HUDEP-2 (cell line): Measurements from ENCODE around the gene TEX28.
"Not testable (repeated sequence)": the region's sequence is repeated elsewhere in the genome, so short reads cannot be mapped to it uniquely, and the experiment has no call there.

Experiments used
- DNase-seq, 76 experiments: peaks; one replicate each; lab custom pipeline; 2025; ENCODE audit not compliant: unreplicated experiment in 76 of 76; lab: John Stamatoyannopoulos, UW

Gene TEX28

DNA sequence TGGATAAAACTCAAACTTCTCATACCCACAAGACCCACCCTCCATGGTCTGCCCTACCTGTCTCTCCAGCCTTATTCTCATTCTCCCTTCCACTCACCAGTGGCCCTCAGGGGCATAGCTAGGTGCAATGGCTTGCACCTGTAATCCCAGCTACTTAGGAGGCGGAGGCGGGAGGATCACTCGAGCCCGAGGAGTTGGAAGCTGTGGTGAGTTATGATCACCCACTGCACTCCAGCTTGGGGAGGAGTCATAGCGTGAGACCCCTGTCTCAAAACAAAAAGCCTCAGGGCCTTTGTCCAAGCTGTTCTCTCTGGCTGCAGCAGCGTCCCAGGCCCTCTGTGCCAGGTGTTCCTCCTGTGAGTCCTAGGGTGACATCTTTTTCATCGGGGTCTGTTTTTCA, 17.2 kb upstream of the TEX28 start:
- DNase-seq, result no peak

DNA sequence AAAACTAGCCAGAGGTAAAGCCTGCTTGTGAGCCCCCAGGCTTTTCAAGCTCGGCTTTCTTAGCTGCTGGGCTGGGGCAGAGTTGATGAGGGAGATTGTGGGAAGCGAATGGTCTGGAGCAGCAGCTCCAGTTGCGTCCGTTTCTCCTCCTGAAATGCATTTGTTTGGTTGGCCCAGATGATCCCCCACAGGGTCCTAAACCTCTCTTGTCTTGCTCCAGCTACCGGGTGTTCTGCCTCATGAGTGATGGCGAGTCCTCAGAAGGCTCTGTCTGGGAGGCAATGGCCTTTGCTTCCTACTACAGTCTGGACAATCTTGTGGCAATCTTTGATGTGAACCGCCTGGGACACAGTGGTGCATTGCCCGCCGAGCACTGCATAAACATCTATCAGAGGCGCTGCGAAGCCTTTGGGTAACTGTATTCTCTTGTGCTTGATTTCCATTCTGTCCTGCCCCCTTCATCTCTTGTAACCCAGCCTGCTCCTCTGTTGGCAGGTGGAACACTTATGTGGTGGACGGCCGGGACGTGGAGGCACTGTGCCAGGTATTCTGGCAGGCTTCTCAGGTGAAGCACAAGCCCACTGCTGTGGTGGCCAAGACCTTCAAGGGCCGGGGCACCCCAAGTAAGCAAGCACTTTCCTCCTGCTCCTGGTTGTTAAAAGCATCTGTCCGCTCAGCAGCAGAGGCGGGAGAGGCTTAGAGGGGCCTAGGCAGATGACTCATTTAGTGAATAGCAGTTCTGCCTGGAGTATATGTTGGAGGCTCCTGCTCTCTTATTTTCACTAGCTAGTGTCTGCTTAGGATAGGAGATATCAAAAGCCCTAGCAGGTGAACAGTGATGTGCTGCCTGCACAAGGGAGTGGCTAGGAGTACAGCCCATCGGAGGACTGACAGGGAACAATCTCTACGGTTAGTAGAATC, 16.0 kb upstream of the TEX28 start:
- no peak for DNase-seq

GRCh38 chrX:154309041-154309775, 14.3 kb upstream of the TEX28 start:
- DNase-seq, result no peak

- peak in 49 of 76 experiments; percentile 1 to 60 (median 21) for DNase-seq
These were observed 13.4 kb upstream of the TEX28 start for GRCh38 chrX:154308108-154308946.

- DNase-seq, result no peak
These were observed 12.3 kb upstream of the TEX28 start for GRCh38 chrX:154307202-154307601.

- no peak for DNase-seq
These were observed 10.7 kb upstream of the TEX28 start for GRCh38 chrX:154305541-154306205.

DNA sequence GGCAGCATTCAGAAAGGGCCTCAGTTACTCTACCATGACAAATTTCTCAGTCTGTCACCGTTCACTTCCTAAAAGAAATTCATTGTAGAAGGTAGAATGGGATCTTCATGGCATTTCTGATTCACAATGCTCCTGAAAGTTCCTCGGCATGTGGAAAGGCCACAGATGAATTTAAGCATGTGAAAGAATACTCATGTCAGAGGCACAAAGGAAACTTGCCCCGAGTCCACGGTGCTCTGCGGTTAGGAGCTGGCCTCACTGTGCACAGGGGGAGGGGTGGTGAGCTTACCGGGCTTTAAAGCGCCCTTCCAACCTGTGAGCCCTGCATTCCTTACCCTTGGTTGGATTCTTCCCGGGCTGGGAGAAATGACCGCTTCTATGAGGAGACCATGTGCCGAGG, 9.9 kb upstream of the TEX28 start:
- DNase-seq, result no peak

- DNase-seq, result no peak
These were observed 8.6 kb upstream of the TEX28 start for GRCh38 chrX:154303476-154303875.

DNA sequence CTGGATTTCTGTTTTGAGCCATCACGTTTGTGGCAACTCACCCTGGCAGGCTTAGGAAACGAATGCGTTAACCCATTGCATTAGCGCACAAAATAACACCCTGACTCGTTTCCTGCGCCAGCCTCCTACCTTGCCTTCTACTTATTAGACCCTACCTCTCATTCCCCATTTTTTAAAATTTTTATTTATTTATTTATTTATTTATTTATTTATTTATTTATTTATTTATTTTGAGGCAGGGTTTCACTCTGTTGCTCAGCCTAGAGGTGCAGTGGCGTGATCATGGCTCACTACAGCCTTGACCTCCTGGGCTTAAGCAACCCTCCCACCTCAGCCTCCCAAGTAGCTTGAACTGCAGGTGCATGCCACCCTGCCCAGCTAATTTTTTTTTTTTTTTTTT, 8.1 kb upstream of the TEX28 start:
- not testable (repeated sequence) for DNase-seq

- no peak for DNase-seq
These were observed 5.9 kb upstream of the TEX28 start for GRCh38 chrX:154300816-154301215.

- no peak for DNase-seq
These were observed 3.4 kb upstream of the TEX28 start for GRCh38 chrX:154298312-154298711.

DNA sequence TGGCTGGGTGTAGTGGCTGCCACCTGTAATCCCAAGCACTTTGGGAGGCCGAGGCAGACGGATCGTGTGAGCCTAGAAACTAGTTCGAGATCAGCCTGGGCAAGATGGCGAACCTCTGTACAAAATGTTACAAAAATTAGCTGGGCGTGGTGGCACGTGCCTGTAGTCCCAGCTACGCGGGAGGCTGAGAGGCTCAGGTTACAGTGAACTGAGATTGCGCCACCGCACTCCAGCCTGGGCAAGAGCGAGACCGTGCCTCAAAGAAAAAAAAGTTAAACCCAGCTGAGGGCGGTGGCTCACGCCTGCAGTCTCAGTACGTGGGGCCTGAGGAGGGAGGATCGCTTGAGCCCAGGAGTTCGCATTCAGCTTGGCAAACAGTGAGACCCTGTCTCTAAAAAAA, 1.8 kb upstream of the TEX28 start:
- no peak for DNase-seq

DNA sequence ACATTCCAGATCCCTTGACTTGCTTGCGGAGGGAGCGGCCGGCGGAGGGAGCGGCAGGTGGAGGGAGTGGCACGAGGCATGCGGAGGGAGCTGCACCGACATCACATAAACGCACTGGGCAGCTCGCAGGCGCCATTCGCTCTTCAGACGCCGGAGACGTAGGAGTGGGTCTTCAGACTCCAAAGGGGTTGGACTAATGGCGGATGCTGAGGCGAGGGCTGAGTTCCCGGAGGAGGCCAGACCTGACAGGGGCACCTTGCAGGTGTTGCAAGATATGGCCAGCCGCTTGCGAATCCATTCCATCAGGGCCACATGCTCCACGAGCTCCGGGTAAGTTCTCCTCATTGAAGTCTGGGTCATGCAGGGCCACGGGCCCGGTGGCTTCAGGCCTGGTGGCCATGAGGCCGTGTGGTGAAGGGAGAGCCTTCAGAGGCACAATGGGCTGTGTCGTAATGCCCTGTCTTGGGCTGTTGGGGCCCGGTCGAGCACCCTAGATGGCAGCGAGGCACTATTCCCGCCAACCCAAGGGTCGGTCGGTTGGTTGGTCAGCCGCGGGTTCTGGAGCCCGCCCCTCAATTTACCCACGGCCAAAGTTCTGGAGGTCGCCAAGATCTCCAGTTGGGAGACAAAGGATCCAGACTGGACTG, 863 bp upstream of the TEX28 start, which contains the start of gene TKTL1:
Gene TKTL1 (plus strand): TSS at position 132 of the 647 bp plus-strand sequence. CDS start 65 bp downstream, at position 197.
- DNase-seq, result no peak

- DNase-seq, result not testable (repeated sequence)
These were observed 8.5 kb downstream of the TEX28 start for GRCh38 chrX:154286406-154286805.

GRCh38 chrX:154284489-154285338, 10.2 kb downstream of the TEX28 start:
- not testable (repeated sequence) for DNase-seq

DNA sequence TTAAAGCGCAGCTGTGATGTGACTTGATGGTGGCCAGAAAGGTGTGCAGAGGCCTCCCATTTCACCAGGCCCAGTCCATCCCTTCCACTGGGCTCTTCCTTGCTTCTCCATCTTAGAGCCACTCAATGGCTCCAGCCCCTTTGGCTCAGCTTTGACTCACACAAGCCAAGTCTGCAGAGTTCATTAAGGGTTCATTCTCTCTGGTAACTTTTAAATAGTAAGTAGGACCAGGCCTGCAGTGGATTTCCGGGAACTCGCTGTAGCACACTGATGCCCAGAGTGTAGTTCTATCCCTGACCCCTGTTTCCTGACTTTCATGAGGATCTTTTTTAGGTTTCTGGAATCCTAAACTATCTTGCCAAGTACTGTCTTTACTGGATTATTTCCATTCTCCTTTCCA, 25.7 kb downstream of the TEX28 start:
- not testable (repeated sequence) for DNase-seq

DNA sequence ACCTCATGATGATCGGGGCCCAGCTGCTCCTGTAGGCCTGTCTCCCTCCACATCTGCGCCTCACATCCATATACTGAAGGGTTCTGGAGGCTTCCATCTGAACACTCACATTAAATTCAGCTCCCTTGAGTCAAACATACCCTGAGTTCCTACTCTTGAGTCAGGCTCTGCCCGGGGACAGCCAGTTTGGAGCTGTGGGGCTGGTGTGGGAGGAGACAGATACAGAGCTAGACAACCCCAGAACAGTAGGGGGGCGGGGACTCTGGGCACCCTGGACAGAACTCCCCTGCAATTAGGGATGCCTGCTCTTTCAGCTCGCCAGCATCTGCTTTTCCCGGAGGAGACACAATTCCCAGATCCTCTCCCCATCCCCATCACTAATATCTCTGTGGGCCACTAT, 31.9 kb downstream of the TEX28 start:
- DNase-seq, result not testable (repeated sequence)

GRCh38 chrX:154258711-154259110, 36.2 kb downstream of the TEX28 start:
- DNase-seq, result not testable (repeated sequence)

GRCh38 chrX:154257282-154257681, 37.6 kb downstream of the TEX28 start, which contains the start of gene OPN1MW3:
Gene OPN1MW3, plus strand, starts transcription at chrX:154257582. Its CDS starts 38 bp downstream, at chrX:154257620.
- DNase-seq, result not testable (repeated sequence)
